NB4 (cell line): Measurements from ENCODE around the gene SFXN5.

Experiments used
- DNase-seq: peaks from one replicate; pipeline ENCODE4 v3.0.0; 2010; ENCODE audit warnings: low read depth
- H3K4me3 ChIP-seq: one replicate; pipeline ENCODE4 v1.5.1; 2011; ENCODE audit warnings: mild to moderate bottlenecking, low read depth, low read length, moderate library complexity
- CTCF ChIP-seq: IDR thresholded peaks from one replicate; pipeline ENCODE4 v1.5.1; 2012; ENCODE audit warnings: low read depth, low read length
- POLR2A ChIP-seq: IDR thresholded peaks from 2 replicates; pipeline ENCODE4 v1.6.1; 2011; ENCODE audit warnings: mild to moderate bottlenecking; ENCODE audit not compliant: insufficient read length; ENCODE audit errors: extremely low read depth

SFXN5 gene

GRCh38 chr2:72892506-72893173 is 178.9 kb downstream of the SFXN5 start:
- TF ChIP-seq CTCF: peak; percentile 79
- no peak for TF ChIP-seq POLR2A
- peak; percentile 74 for DNase-seq
- H3K4me3 ChIP-seq: no peak overlapping the region
